A673 (cell line): ENCODE measurements around the gene ELMOD3. TPM values are rescaled to one million over a fixed set of nuclear protein-coding genes. Genes with fewer than 3 reads are reported as not detected.
A peak's percentile ranks its signal among the peaks of the same experiment; 100 is the strongest.

Source experiments
- BruUV-seq: library from RNA; stranded (reverse); fragments of 400-500 nt; replicated peaks from 2 replicates; lab custom pipeline; 2021; lab: Mats Ljungman, UMichigan
- CTCF ChIA-PET: fragments of 300-600 bp; sonication (Branson Sonifier 250); formaldehyde crosslinking; loops from one replicate; lab custom pipeline; 2022; ENCODE audit warnings: antibody characterized with exemption; lab: Charles Lee
- POLR2A ChIA-PET: fragments of 300-600 bp; sonication (Branson Sonifier 250); formaldehyde crosslinking; loops from one replicate; lab custom pipeline; 2022; ENCODE audit warnings: antibody characterized with exemption; ENCODE audit not compliant: low non-redundant PET; lab: Charles Lee
- DNase-seq: peaks from one replicate; pipeline ENCODE4 v3.0.0-alpha.2; 2015; ENCODE audit warnings: low spot score
- H3K27ac ChIP-seq: fragments of 200-600 bp; sonication (generic); 2 replicates; pipeline ENCODE4 v1.5.1; 2016; ENCODE audit warnings: mixed run types, low read depth, mild to moderate bottlenecking, mixed read lengths, antibody characterized with exemption, low read length; ENCODE audit not compliant: poor library complexity, severe bottlenecking
- H3K27me3 ChIP-seq: fragments of 200-600 bp; sonication (generic); replicated peaks from 2 replicates; pipeline ENCODE4 v1.6.1; 2017; ENCODE audit warnings: mixed run types, low read depth, mild to moderate bottlenecking, mixed read lengths, antibody characterized with exemption, low read length; ENCODE audit not compliant: insufficient read depth, poor library complexity
- H3K36me3 ChIP-seq: fragments of 200-600 bp; sonication (generic); 2 replicates; pipeline ENCODE4 v1.6.1; 2016; ENCODE audit warnings: mixed run types, mild to moderate bottlenecking, mixed read lengths, antibody characterized with exemption, low read length; ENCODE audit not compliant: insufficient read depth, poor library complexity, severe bottlenecking
- H3K4me1 ChIP-seq: fragments of 200-600 bp; sonication (generic); 2 replicates; pipeline ENCODE4 v1.6.1; 2017; ENCODE audit warnings: mixed run types, mild to moderate bottlenecking, mixed read lengths, antibody characterized with exemption, low read length; ENCODE audit not compliant: insufficient read depth, poor library complexity, severe bottlenecking
- H3K4me3 ChIP-seq: fragments of 200-600 bp; sonication (generic); 2 replicates; pipeline ENCODE4 v1.5.1; 2016; ENCODE audit warnings: low read depth, mixed run types, mild to moderate bottlenecking, mixed read lengths, low read length; ENCODE audit not compliant: poor library complexity, severe bottlenecking
- H3K9me3 ChIP-seq: fragments of 200-600 bp; sonication (generic); 2 replicates; pipeline ENCODE4 v1.6.1; 2016; ENCODE audit warnings: mixed run types, low read depth, mild to moderate bottlenecking, mixed read lengths, antibody characterized with exemption, low read length; ENCODE audit not compliant: poor library complexity, severe bottlenecking
- CTCF ChIP-seq: fragments of 300-800, 200-600 bp; sonication (generic); conservative IDR thresholded peaks from 2 replicates; pipeline ENCODE4 v1.5.1; 2017; ENCODE audit warnings: low read depth, mild to moderate bottlenecking, antibody characterized with exemption, low read length, moderate library complexity, mixed read lengths
- EZH2 ChIP-seq: fragments of 200-600 bp; sonication (generic); IDR thresholded peaks from 2 replicates; pipeline ENCODE4 v1.6.1; 2017; ENCODE audit warnings: borderline replicate concordance, low read depth, mild to moderate bottlenecking, mixed read lengths, antibody characterized with exemption, low read length; ENCODE audit not compliant: poor library complexity, severe bottlenecking
- intact Hi-C: fragments of 100-400 bp; cut with micrococcal nuclease; formaldehyde crosslinking; loops from one replicate; pipeline ENCODE4 v1.10.0; 2022; ENCODE audit not compliant: unreplicated experiment
- total RNA-seq: library from RNA; stranded (reverse); gene quantifications from 2 replicates; pipeline ENCODE4 v1.2.3, GENCODE V29; 2021

Gene ELMOD3
- total RNA-seq, 1 experiment from 2014 or later, result 13.0 TPM

DNA sequence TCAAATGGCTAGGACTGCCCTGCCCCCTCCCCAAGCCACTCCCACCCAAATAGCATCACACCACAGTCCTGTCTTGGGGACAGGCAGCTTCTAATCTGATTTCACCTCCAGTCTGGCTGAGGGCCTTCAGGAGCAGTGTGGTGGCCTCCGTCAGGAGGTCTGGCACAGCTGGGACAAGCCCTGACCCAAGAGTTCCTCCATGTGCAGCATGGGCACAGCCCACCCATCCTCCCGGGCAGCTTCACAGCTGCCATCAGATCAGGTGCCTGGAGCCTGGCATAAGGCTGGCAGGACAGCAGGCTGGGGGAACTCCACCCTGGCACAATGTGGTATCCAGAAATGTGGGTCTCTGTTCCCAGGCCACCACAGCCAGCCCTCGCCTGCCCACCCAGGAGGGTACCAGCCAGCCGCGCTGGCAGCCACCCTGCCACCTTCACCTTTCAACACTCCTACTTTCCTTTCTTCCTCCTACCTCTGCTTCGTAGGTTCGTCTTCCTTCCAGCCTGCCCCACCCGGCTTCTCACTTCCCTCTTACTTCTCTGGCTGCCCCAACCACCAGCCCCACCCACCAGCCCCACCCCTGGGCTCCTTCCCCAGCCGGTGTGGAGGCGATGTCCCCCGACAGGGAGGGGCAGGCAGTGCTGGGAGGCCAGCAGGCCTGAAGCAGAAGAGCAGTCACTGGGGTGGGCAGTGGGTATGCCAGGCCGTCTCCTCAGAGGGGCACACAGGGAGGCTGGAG, 55.4 kb downstream of the ELMOD3 start, which contains the start of gene CAPG:
CAPG (minus strand) TSS at position 522 of the 739 bp plus-strand sequence. CDS start 8,221 bp downstream, outside the sequence.
- intact Hi-C loops, result no loop called here
- no TSS peak for BruUV-seq
- Histone ChIP-seq H3K27me3 (no peaks in the 10 kb centered on the region), H3K4me1 (peaks cover 49% of the 10 kb centered on the region), H3K36me3 (no peaks in the 10 kb centered on the region), H3K27ac (peak within 1 kb of the TSS; percentile 12), H3K9me3 (no peaks in the 10 kb centered on the region), H3K4me3 (no peak within 1 kb of the TSS)
- ChIA-PET POLR2A (no interaction called here), CTCF (no interaction called here)
- no peak for TF ChIP-seq EZH2
- TF ChIP-seq CTCF, result no peak
- no peak for DNase-seq

- Histone ChIP-seq H3K36me3 (no peaks in the 10 kb centered on the region), H3K27me3 (no peaks in the 10 kb centered on the region), H3K9me3 (no peaks in the 10 kb centered on the region), H3K27ac (peak overlapping the region; percentile 12), H3K4me3 (no peak overlapping the region), H3K4me1 (peaks cover 47% of the 10 kb centered on the region)
- no peak for DNase-seq
- intact Hi-C loops, result no loop called here
- no peak for TF ChIP-seq EZH2
- no peak for TF ChIP-seq CTCF
- CTCF ChIA-PET, result no interaction called here
- POLR2A ChIA-PET, result no interaction called here
- BruUV-seq, result no TSS peak
Observed at GRCh38 chr2:85410584-85411404, 56.2 kb downstream of the ELMOD3 start.

DNA sequence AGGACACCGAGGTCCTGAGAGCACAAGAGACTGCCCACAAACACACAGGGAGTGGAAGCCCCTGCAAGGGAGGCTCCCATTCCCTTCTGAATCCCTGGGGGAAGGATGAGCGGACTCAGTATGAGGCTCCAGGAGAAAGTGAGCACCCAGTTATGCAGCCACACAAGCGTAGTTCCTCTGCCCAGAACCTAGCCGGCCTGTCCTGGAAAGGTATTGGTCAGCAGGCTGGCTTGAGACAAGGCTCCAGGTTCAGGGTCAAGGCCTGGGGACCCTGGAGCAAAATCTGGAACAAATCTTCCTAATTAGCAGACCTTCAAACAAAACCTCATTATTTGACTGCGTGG, 56.8 kb downstream of the ELMOD3 start:
- CTCF ChIA-PET, result no interaction called here
- peaks cover 41% of the 10 kb centered on the region for H3K4me1 ChIP-seq
- no peak for DNase-seq
- TF ChIP-seq CTCF, result no peak
- TF ChIP-seq EZH2, result no peak
- POLR2A ChIA-PET, result no interaction called here
- intact Hi-C loops, result no loop called here
- H3K9me3 ChIP-seq, result no peaks in the 10 kb centered on the region
- H3K4me3 ChIP-seq, result no peak overlapping the region
- no peak overlapping the region for H3K27ac ChIP-seq
- H3K36me3 ChIP-seq, result no peaks in the 10 kb centered on the region
- no peaks in the 10 kb centered on the region for H3K27me3 ChIP-seq
- no TSS peak for BruUV-seq
